Ovary (tissue), 3 donors: Measurements from ENCODE around the gene IQCK.

Experiments used
- EP300 ChIP-seq: sonication (generic); formaldehyde crosslinking; IDR thresholded peaks from one replicate; pipeline ENCODE4 v1.6.1; 2017; ENCODE audit warnings: antibody characterized with exemption
- POLR2A ChIP-seq: fragments of 450-650 bp; IDR thresholded peaks from one replicate; pipeline ENCODE4 v1.6.1; 2017; ENCODE audit warnings: antibody characterized with exemption, mild to moderate bottlenecking, moderate library complexity
- TF ChIP-seq, protein P1 (sequence below), 3 donors: fragments of 450-650 bp in 2 of 3; fragments of 200-600 bp in 1 of 3; IDR thresholded peaks; one replicate each; pipeline versions ENCODE4 v1.5.1 to v1.8.0; 2016 to 2022; ENCODE audit warnings: antibody characterized with exemption in 3 of 3, mild to moderate bottlenecking in 1 of 3
- donor health status: DM: no; HTN: no; CAD: no.

DNA sequence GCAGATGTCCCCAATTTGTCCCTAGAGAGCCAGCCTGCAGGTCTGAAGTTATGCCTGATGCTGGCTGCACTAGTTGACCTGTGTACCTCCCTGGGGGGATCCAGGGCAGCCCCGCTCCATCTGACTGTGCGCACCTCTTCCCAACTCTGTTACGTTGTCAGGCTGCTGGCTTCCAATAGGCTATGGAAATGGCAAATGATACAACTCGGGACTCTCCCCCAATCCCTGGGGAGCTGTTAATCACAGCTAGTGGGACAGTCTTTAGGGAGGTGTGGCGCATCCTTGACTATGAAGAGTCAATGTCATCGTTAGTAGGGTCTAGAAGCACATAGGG lies 136.4 kb downstream of the IQCK start:
- no peak for TF ChIP-seq POLR2A
- TF ChIP-seq, protein P1, sequence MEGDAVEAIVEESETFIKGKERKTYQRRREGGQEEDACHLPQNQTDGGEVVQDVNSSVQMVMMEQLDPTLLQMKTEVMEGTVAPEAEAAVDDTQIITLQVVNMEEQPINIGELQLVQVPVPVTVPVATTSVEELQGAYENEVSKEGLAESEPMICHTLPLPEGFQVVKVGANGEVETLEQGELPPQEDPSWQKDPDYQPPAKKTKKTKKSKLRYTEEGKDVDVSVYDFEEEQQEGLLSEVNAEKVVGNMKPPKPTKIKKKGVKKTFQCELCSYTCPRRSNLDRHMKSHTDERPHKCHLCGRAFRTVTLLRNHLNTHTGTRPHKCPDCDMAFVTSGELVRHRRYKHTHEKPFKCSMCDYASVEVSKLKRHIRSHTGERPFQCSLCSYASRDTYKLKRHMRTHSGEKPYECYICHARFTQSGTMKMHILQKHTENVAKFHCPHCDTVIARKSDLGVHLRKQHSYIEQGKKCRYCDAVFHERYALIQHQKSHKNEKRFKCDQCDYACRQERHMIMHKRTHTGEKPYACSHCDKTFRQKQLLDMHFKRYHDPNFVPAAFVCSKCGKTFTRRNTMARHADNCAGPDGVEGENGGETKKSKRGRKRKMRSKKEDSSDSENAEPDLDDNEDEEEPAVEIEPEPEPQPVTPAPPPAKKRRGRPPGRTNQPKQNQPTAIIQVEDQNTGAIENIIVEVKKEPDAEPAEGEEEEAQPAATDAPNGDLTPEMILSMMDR (IDR thresholded peaks at IDR 0.05), result no peak
- no peak for TF ChIP-seq EP300
